Measurements from ENCODE around the gene ATP2A3. TPM values are rescaled to one million over a fixed set of nuclear protein-coding genes. Genes with fewer than 3 reads are reported as not detected.

Gene ATP2A3
- total and polyA plus RNA-seq, 11 donors, result 3.3 to 21.8 (median 7.0) TPM

GRCh38 chr17:3979290-3979611 is 15.0 kb upstream of the ATP2A3 start:
- DNase-seq (no peak), ATAC-seq (no peak)
- peaks cover 3 to 45% (median 25%) of the 10 kb centered on the region in 12 donors for H3K4me1 ChIP-seq
- H3K27me3 ChIP-seq, result no peaks in the 10 kb centered on the region
- no peak overlapping the region for H3K4me3 ChIP-seq
- H3K27ac ChIP-seq, result peak overlapping the region in 3 of 12 donors; percentile 0 to 77 (median 17)
- WGBS, 4 donors, result 94 to 98% (median 95%) methylated on average over 4 of the region's 4 CpGs
- TF ChIP-seq, protein P1, sequence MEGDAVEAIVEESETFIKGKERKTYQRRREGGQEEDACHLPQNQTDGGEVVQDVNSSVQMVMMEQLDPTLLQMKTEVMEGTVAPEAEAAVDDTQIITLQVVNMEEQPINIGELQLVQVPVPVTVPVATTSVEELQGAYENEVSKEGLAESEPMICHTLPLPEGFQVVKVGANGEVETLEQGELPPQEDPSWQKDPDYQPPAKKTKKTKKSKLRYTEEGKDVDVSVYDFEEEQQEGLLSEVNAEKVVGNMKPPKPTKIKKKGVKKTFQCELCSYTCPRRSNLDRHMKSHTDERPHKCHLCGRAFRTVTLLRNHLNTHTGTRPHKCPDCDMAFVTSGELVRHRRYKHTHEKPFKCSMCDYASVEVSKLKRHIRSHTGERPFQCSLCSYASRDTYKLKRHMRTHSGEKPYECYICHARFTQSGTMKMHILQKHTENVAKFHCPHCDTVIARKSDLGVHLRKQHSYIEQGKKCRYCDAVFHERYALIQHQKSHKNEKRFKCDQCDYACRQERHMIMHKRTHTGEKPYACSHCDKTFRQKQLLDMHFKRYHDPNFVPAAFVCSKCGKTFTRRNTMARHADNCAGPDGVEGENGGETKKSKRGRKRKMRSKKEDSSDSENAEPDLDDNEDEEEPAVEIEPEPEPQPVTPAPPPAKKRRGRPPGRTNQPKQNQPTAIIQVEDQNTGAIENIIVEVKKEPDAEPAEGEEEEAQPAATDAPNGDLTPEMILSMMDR (IDR thresholded peaks at IDR 0.05), result no peak
- no peak for TF ChIP-seq POLR2A (IDR thresholded peaks at IDR 0.05)
- H3K9me3 ChIP-seq, result peaks cover 0 to 21% (median 6%) of the 10 kb centered on the region in 12 donors
- intact Hi-C loops (cut with DNase I), result no loop called here
- H3K36me3 ChIP-seq, result no peaks in the 10 kb centered on the region

- Histone ChIP-seq H3K27ac (peak overlapping the region in 8 of 12 donors; percentile 0 to 77 (median 44)), H3K4me3 (no peak overlapping the region), H3K9me3 (peaks cover 0 to 21% (median 6%) of the 10 kb centered on the region in 12 donors), H3K27me3 (no peaks in the 10 kb centered on the region), H3K4me1 (peaks cover 3 to 39% (median 20%) of the 10 kb centered on the region in 12 donors), H3K36me3 (no peaks in the 10 kb centered on the region)
- WGBS, 4 donors, result 71 to 82% (median 80%) methylated on average over 6 of the region's 6 CpGs
- peak; percentile 5 to 47 (median 24) for ATAC-seq
- intact Hi-C loops (cut with DNase I), result no loop called here
- TF ChIP-seq, protein P1 (IDR thresholded peaks at IDR 0.05), result no peak
- no peak for TF ChIP-seq POLR2A (IDR thresholded peaks at IDR 0.05)
- DNase-seq, result peak in 2 of 5 donors; percentile 58 to 63
These were observed 14.4 kb upstream of the ATP2A3 start for GRCh38 chr17:3978421-3979289.

DNA sequence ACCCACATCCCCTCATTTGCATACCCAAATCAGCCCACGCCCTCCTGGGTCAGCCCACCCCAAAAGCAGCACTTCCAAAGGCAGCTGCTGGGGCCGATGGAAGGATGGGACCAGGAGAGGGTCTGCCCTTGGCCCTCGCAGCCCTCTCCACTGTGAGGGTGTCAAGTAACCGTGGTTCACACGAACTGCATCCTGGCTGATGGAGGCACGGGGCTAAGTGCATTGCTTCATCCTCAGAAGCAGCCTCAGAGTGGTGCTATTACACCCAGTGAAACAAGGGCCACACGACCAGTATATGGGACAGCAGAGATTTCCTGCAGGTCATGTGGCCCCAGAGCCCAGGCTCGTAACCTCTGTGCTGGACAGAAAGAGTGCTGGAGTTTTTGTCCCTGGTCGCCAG is 13.2 kb upstream of the ATP2A3 start:
- WGBS, 4 donors, result 51 to 65% (median 55%) methylated on average over 4 to 9 of the region's 9 CpGs
- no peak overlapping the region for H3K4me3 ChIP-seq
- H3K27ac ChIP-seq, result peak overlapping the region in 11 of 12 donors; percentile 1 to 77 (median 58)
- H3K9me3 ChIP-seq, result peaks cover 0 to 21% (median 6%) of the 10 kb centered on the region in 12 donors
- no peak for TF ChIP-seq POLR2A (IDR thresholded peaks at IDR 0.05)
- TF ChIP-seq, protein P1 (IDR thresholded peaks at IDR 0.05), result no peak
- H3K27me3 ChIP-seq, result no peaks in the 10 kb centered on the region
- peak in 2 of 4 donors; percentile 2 to 19 for ATAC-seq
- DNase-seq, result peak in 1 of 5 donors; percentile 17
- no peaks in the 10 kb centered on the region for H3K36me3 ChIP-seq
- peaks cover 3 to 32% (median 17%) of the 10 kb centered on the region in 12 donors for H3K4me1 ChIP-seq
- intact Hi-C loops (cut with DNase I), result no loop called here

GRCh38 chr17:3976675-3977171 is 12.5 kb upstream of the ATP2A3 start:
- no peak overlapping the region for H3K4me3 ChIP-seq
- H3K9me3 ChIP-seq, result peaks cover 0 to 21% (median 6%) of the 10 kb centered on the region in 12 donors
- TF ChIP-seq POLR2A (IDR thresholded peaks at IDR 0.05), result no peak
- TF ChIP-seq, protein P1 (IDR thresholded peaks at IDR 0.05), result no peak
- intact Hi-C loops (cut with DNase I), result no loop called here
- 24 to 42% (median 31%) methylated on average over 9 to 17 of the region's 17 CpGs for WGBS, 4 donors
- no peaks in the 10 kb centered on the region for H3K27me3 ChIP-seq
- DNase-seq (peak; percentile 87 to 94 (median 91)), ATAC-seq (peak; percentile 94 to 96 (median 95))
- H3K27ac ChIP-seq, result peak overlapping the region in 11 of 12 donors; percentile 1 to 77 (median 58)
- H3K4me1 ChIP-seq, result peaks cover 3 to 32% (median 17%) of the 10 kb centered on the region in 12 donors
- no peaks in the 10 kb centered on the region for H3K36me3 ChIP-seq

Data from heart left ventricle (tissue), 16 donors.